GM19099 (cell line): ENCODE measurements around the gene POLR2I.
A peak's percentile ranks its signal among the peaks of the same experiment; 100 is the strongest.

Experiments used
- POLR2A ChIP-seq: IDR thresholded peaks from 3 replicates; pipeline ENCODE4 v1.6.1; 2011; ENCODE audit warnings: low read depth; ENCODE audit not compliant: insufficient read length; ENCODE audit errors: extremely low read depth

Gene POLR2I

DNA sequence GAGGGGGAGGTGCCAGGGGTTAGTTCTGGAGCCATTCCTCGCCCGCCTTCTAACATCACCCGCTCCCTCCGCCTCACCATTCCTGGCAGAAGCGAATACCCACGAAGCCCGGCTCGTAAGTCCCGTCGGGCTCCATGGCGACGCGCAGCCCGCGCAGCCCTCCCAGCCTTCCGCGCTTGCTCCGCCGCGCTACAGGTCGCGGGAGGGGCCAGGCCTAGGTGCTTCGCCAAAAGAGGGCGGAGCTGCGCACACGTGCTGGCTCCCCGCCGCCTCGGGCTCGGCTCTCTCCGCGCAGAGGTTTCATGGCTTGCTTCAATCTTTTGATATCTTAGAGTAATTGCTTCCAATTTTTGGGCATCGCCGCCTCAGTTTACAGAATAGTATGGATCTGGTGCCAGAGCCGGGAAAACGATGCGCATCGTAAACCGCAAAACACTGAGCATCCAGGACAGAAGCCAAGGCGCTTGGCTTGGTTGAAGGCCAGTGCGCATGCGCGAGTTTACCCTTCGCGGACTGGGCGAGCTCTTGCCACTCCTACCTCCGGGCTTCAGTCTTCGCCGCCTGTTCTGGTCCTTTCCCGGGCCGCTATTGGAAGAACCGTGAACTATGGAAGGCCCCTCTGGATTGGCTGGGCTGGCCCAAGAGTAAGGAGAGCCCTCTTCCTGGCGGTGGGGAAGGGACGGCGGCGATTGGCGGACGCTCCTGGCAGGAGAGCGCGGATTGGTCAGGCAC is at the start of gene POLR2I:
POLR2I (minus strand) TSS at position 155 of the 732 bp plus-strand sequence; CDS start at position 136, 19 bp downstream.
- TF ChIP-seq POLR2A = peak; percentile 77

DNA sequence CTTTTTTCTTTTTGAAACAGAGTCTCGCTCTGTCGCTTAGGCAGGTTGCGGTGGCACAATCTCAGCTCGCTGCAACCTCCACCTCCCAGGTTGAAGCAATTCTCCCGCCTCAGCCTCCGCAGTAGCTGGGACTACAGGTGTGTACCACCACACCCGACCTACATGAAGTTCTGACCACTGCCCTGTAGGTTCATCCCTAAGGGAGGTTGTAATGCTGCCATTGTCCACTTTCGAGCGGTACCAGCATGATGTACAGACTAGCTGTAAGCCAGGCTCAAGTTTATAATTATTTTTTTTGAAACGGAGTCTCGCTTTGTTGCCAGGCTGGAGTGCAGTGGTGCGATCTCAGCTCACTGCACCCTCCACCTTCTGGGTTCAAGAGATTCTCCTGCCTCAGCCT is 49.1 kb upstream of the POLR2I start:
- TF ChIP-seq POLR2A = no peak

DNA sequence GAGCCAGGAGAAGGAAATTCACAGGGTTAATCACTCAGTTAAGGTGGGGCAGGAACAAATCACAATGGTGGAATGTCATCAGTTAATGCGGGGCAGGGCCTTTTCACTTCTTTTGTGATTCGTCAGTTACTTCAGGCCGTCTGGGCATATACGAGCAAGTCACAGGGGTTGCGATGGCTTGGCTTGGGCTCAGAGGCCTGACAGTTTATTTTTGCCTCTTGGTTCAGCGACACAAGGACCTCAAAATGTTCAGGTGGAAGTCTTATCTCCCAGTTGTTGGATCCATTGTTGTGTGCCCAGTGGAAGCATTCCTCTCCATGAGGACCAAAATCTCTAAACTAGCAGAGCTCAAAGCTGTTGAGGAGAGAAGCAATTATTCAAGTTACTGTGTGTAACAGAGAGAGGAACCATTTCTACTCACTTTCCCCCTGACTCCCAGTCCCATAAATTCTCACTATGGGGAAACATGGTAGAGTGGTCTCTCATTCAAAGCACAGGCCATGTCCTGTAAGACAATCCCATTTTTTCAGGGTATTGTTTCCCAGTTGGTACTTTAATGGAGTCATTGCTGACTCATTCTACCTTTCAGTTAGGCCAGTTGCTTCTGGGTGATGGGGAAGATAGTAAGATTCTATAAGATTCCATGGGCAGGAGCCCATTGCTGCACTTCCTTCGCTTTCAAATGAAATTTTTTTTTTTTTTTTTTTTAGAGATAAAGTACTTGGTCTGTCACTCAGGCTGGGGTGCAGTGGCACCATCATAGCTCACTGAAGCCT is 46.3 kb upstream of the POLR2I start:
- TF ChIP-seq POLR2A = no peak

DNA sequence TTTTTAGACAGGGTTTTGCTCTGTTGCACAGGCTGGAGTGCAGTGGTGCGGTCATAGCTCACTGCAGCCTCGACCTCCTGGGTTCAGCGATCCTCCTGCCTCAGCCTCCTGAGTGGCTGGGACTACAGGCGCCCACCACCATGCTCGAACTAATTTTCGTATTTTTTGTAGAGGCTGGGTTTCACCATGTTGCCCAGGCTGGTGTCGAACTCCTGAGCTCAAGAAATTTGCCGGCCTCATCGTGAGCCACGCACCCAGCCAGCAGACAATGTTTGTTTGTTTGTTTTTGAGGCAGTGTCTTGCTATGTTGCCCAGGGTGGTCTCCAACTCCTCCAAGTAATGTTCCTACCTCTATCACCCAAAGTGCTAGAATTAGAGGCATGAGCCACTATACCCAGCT is 38.5 kb upstream of the POLR2I start:
- TF ChIP-seq POLR2A = no peak

DNA sequence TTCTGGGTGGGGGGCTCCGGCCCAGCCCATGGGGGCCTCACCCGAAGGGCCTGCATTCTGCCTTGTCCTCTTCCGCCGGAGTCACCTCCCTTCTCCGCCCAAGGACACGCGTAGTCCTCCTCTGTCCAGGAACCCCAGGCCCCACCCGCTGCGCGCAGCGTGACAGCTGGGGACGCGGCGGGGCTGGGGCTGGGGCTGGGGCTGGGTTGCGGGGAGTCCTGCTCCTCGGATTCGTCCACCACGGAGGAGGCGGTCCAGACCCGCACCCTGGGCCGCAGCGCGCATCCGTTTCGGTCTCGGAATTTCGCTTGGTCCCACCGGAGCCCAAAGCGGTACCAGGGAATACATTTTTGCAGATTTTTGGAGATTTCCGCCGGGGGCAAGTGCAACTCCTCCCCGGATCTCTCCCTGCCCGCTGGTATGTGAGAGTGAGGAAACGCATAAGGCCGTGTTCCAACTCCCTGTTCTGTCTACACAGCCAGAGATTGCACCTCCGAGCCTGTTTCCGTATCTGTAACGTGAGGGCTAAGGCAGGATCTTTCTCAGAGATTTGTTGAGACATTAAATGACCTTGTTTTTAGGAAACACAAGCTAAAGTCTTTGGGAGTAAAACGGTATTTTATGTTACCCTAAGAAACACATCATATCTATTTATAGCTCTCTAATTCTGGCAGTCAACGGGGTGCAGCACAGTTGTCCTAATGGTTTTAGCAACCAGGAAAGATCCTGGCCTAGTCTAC is 37.8 kb upstream of the POLR2I start, which contains the start of gene COX7A1:
COX7A1 (minus strand) TSS at position 96 of the 740 bp plus-strand sequence; CDS start at position 56, 40 bp downstream.
- no peak for TF ChIP-seq POLR2A

DNA sequence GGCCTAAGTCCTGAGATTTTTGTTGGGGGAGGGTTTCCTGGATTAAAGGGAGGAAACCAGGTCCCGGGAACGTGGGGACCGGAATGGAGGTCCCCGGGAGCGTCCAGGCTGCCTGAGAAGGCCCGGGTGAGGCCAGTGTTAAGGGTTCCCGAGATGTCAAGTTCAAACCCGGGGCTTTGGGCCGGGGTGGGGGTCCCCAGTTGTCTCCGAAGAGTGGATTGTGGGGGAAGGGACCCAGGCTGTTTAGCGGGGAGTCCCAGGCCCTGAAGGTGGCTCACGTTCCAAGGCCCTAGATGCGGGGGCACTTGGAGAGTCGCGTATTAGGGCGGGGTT is 37.3 kb upstream of the POLR2I start:
- no peak for TF ChIP-seq POLR2A

DNA sequence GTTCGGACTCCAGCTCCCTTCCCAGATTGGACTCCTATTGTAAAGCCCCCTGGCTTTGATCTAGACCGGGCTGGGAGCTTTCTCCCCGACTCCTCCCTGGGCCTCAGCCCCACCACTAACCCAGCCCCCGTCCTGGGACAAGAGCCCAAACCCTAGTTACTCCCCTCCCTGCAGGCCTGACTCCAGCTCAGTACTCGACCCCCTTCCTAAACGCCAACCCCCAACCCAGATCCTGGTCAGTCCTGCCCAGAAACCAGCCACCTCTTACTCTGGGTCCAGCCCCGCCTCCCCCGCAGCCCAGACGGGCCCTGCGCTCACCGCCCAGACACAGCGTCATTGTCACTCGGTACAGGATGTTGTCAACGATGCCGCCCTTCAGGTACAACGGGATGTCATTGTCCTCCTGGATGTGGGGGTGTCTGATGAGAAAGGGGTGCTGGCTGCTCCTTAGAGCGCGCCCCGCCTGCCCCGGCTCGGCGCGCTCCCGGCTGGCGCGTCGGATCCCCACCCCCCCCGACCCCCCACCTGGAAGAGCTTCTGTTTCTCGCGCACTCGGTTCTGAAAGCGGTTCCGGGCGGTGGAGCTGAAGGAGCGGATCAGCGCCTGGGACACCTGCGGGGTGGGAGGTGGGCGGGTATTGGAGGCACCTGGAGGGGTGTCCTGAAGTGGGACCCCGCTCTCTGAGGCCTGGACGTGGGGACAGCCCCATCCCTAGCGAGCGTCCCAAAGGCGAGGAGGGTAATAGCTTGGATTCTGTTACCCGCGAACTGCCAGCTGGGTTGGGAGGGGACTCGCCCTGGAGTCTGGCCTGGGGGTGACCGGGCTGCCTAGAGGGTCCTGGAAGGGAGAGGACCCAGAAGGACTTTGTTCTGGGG is 36.7 kb upstream of the POLR2I start:
- TF ChIP-seq POLR2A = no peak

DNA sequence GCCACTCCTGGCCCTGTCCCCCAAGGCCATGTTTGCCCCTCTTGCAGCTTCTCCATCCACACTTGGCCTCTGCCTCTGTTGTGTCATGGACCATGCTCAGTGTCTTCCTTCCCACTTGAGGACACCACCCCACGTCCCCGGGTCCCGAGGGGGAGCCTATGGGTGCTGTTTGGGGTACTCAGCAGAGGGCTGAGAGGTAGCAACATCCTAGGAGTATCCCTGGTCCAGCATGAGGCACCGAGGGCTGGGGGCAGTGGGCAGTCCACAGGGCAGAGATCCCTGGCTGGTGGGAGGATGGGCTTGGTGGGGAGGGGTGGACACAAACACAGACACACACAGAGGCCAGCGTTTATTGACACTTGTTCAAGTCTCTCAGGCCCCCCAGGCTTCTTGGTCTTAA is 35.9 kb upstream of the POLR2I start:
- TF ChIP-seq POLR2A = no peak

DNA sequence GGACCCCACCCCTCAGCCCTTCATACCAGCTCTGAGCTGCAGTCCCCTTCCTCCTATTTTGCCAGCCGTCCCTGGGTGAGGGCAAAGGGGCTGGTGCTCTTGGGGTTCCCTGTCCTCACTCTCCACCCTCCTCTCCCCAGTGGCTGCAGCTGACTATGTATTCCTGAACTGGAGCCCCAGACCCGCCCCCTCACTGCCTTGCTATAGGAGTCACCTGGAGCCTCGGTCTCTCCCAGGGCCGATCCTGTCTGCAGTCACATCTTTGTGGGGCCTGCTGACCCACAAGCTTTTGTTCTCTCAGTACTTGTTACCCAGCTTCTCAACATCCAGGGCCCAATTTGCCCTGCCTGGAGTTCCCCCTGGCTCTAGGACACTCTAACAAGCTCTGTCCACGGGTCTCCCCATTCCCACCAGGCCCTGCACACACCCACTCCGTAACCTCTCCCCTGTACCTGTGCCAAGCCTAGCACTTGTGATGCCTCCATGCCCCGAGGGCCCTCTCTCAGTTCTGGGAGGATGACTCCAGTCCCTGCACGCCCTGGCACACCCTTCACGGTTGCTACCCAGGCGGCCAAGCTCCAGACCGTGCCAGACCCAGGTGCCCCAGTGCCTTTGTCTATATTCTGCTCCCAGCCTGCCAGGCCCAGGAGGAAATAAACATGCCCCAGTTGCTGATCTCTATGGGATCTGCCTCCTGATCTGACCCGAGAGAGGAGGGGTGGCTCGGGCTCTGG is 35.2 kb upstream of the POLR2I start:
- no peak for TF ChIP-seq POLR2A

DNA sequence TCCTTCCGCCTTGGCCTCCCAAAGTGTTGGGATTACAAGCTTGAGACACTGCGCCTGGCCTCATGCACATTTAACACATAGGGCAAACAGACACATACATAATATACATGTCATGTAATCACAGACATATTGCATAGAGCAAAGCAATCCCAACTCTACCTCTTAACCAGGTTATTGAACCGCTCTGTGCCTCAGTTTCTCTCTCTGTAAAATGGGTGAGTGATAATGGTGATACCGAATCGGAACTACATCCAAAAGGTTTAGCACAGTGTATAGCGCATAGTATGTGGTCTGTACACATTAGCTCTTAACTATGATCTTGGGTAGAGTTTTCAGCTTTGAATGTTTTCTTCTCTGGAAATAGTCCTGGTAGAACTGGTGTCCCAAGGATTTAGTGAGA is 29.9 kb upstream of the POLR2I start:
- no peak for TF ChIP-seq POLR2A

DNA sequence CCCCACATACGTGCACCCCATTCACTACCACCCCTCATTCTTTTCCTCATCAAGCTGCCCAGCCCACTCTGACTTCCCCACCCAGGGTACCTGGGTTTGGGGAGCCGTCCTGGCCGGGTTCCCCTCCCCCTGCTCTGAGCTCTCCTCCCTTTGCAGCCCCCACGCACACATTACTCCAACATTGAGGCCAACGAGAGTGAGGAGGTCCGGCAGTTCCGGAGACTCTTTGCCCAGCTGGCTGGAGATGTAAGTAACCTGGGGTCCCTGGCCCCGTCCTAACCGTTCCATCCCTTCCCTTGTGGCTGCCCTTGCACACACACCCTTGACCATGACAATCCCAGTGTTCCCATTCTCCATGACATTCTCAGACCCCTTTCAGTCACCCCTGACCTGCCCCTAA is 27.8 kb upstream of the POLR2I start:
- TF ChIP-seq POLR2A = no peak

DNA sequence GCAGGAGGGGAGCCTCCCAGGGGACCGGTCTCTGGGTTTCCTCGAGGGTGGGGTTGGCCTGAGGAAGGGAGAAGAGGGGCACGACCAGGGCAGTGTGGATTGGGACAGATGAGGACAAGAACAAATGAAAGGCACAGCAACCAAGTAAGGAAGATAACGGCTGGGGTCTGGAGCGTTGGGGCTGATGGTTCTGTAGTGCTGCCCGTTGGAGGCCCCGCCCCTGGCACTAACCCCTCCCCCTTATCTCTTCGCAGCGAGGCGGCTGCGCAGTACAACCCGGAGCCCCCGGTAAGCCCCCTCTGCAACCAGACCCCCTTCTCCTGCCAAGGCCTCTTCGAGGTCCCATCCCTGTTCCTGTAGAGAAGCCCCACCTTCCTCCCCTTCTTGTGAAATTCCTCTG is 27.4 kb upstream of the POLR2I start:
- no peak for TF ChIP-seq POLR2A

DNA sequence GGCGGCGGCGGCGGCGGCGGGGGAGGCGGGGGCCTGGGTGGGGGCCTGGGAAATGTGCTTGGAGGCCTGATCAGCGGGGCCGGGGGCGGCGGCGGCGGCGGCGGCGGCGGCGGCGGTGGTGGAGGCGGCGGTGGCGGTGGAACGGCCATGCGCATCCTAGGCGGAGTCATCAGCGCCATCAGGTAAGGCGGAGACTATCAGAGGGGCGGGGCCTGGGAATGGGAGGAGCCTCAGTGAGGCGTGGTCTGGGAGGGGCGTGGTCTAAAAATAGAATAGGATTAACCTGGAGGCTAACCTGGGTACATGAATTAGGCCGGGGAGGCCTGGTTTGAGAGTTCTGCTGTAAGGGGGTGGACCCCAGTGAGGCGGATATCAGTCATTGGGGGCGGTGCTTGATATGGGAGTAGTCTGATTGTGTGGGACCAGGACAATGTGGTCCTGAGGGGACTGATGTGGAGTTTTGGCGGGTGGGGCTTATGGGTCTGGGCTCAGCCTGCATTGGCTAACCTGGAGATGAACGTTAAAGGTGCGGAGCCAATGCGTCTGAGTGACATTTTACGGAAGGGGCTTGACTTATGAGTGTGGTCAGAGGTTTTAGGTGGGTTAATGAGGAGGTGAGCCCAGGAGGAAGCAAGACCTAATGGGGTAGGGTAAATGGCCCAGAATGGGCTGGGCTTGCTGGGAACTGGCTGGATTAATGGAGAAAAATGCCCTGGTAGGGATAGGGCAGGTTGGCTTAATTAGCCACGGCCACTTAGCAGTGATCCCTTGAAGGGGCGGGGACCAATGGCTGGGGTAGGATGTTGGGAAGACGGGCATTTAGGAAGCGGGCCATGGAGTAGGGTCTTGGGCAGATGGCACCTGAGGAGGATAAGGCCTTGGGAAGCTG is 26.6 kb upstream of the POLR2I start:
- peak; percentile 22 for TF ChIP-seq POLR2A
